BE2C (cell line): ENCODE results near the gene IMPDH2.

Experiments
- DNase-seq: peaks from one replicate; pipeline ENCODE4 v3.0.0-alpha.2; 2020
- H3K27me3 ChIP-seq: fragments of 250-450 bp; sonication (Bioruptor Pico); 2 replicates; pipeline ENCODE4 v1.5.1; 2020; ENCODE audit warnings: mild to moderate bottlenecking
- H3K36me3 ChIP-seq: fragments of 250-450 bp; sonication (Bioruptor Pico); 2 replicates; pipeline ENCODE4 v1.5.1; 2020; ENCODE audit warnings: mild to moderate bottlenecking
- H3K4me1 ChIP-seq: fragments of 250-450 bp; sonication (Bioruptor Pico); 2 replicates; pipeline ENCODE4 v1.5.1; 2020
- H3K4me3 ChIP-seq: 2 replicates; pipeline ENCODE4 v1.5.1; 2011; ENCODE audit warnings: low read depth, low read length
- H3K9me3 ChIP-seq: fragments of 250-450 bp; sonication (Bioruptor Pico); 2 replicates; pipeline ENCODE4 v1.5.1; 2020
- TF ChIP-seq, protein P1 (sequence below): IDR thresholded peaks from 2 replicates; pipeline ENCODE4 v1.5.1; 2012; ENCODE audit warnings: mild to moderate bottlenecking, low read depth, low read length

IMPDH2 gene

DNA sequence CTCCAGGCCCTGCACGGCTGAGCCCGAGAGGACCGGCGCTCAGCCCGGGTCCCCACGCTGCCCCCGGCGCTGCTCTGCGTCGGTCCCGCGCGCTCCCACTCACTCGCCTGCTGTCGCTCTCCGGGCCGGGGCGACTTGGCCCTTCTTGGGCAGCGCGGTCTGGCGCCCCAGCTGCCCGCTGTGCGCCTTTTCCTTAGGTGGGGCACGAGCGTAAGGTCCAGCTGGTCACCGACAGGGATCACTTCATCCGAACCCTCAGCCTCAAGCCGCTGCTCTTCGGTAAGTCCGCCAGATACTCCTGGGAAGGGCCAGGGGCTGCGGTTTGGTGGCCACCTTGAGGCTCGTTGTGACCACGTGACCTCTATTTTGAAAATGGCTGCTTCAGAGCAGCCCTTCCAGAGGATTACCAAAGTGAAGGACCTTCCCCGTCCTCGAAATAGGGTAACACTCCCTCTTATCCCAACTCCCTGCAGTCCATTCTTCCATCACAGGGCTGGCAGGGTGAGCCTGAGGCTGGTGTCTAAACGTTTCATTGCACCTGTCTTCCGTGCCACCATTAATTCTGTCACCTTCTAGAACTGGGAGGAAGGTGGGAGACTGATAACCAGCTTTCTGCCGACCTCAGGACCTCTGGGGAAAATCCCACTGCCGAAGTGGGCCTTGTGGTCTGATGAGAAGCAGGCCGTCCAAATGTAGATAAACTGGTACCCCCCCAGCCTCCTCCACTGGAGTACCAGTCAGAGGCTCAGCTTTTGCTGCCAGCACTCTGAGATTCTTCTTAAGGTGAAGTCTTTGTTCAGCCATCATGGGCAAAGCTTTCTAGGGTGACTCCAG is 38.3 kb downstream of the IMPDH2 start:
- TF ChIP-seq, protein P1, sequence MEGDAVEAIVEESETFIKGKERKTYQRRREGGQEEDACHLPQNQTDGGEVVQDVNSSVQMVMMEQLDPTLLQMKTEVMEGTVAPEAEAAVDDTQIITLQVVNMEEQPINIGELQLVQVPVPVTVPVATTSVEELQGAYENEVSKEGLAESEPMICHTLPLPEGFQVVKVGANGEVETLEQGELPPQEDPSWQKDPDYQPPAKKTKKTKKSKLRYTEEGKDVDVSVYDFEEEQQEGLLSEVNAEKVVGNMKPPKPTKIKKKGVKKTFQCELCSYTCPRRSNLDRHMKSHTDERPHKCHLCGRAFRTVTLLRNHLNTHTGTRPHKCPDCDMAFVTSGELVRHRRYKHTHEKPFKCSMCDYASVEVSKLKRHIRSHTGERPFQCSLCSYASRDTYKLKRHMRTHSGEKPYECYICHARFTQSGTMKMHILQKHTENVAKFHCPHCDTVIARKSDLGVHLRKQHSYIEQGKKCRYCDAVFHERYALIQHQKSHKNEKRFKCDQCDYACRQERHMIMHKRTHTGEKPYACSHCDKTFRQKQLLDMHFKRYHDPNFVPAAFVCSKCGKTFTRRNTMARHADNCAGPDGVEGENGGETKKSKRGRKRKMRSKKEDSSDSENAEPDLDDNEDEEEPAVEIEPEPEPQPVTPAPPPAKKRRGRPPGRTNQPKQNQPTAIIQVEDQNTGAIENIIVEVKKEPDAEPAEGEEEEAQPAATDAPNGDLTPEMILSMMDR, result no peak
- Histone ChIP-seq H3K27me3 (no peaks in the 10 kb centered on the region), H3K9me3 (no peaks in the 10 kb centered on the region), H3K4me3 (peak overlapping the region; percentile 71), H3K36me3 (no peaks in the 10 kb centered on the region), H3K4me1 (no peaks in the 10 kb centered on the region)
- peak; percentile 41 for DNase-seq

GRCh38 chr3:48989796-48990635 is 39.2 kb downstream of the IMPDH2 start, which contains the start of gene P4HTM:
TSS of gene P4HTM (plus strand) at chr3:48990241. CDS start at chr3:48990257, 16 bp downstream.
- Histone ChIP-seq H3K27me3 (no peaks in the 10 kb centered on the region), H3K9me3 (no peaks in the 10 kb centered on the region), H3K4me3 (peak within 1 kb of the TSS; percentile 71), H3K4me1 (no peaks in the 10 kb centered on the region), H3K36me3 (no peaks in the 10 kb centered on the region)
- DNase-seq, result peak; percentile 69
- TF ChIP-seq, protein P1, result 0 out of 2 replicates have a peak, but pooled peaks have one; percentile 3

GRCh38 chr3:48989126-48989795 is 39.9 kb downstream of the IMPDH2 start:
- H3K4me1 ChIP-seq, result no peaks in the 10 kb centered on the region
- H3K4me3 ChIP-seq, result peak overlapping the region; percentile 71
- no peaks in the 10 kb centered on the region for H3K9me3 ChIP-seq
- peak; percentile 12 for DNase-seq
- TF ChIP-seq, protein P1, result no peak
- H3K36me3 ChIP-seq, result peaks cover 3% of the 10 kb centered on the region; the same call in 1 of the 2 replicates
- H3K27me3 ChIP-seq, result no peaks in the 10 kb centered on the region

- H3K4me3 ChIP-seq, result no peak overlapping the region
- DNase-seq, result no peak
- no peaks in the 10 kb centered on the region for H3K9me3 ChIP-seq
- H3K27me3 ChIP-seq, result no peaks in the 10 kb centered on the region
- H3K36me3 ChIP-seq, result peaks cover 10% of the 10 kb centered on the region
- no peaks in the 10 kb centered on the region for H3K4me1 ChIP-seq
- TF ChIP-seq, protein P1, result no peak
These were observed 43.3 kb downstream of the IMPDH2 start for GRCh38 chr3:48985831-48986376.

DNA sequence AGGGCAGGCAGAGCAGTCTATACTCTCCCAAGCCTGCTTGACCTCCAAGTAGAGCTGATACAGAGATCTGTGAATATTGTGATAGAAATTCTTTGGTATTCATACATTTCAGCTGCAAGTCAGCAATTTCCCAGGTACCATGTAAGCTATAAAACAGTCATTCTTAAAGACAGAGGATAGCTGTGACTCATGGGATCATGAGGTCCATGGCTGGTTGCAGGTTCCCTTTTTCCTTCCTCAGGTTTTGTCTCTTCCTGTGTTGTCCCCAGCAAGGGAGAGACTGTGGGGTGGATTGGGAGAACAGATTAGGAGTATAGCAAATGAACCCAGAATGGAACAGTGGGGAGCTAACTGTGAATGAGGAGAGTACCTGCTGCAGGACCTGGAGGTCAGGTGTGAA is 44.5 kb downstream of the IMPDH2 start:
- H3K36me3 ChIP-seq, result peaks cover 15% of the 10 kb centered on the region
- no peaks in the 10 kb centered on the region for H3K4me1 ChIP-seq
- DNase-seq, result no peak
- H3K27me3 ChIP-seq, result no peaks in the 10 kb centered on the region
- no peaks in the 10 kb centered on the region for H3K9me3 ChIP-seq
- H3K4me3 ChIP-seq, result no peak overlapping the region
- TF ChIP-seq, protein P1, result no peak
